Spleen (tissue), 7 donors: ENCODE measurements around the gene BTG4.

ENCODE experiments used
- CTCF ChIP-seq, 11 experiments: fragments of 200-600 bp in 7 of 11; fragments of 450-650 bp in 4 of 11; sonication (generic) in 4 of 11; IDR thresholded peaks in 8 of 11; conservative IDR thresholded peaks in 3 of 11; 1 replicate in 7 of 11; 2 replicates in 4 of 11; pipeline versions ENCODE4 v1.4.0 to v1.8.0; 2016 to 2021; ENCODE audit warnings: antibody characterized with exemption in 11 of 11, inconsistent platforms in 4 of 11, mild to moderate bottlenecking in 1 of 11
- POLR2A ChIP-seq, 3 donors: fragments of 450-650 bp; IDR thresholded peaks; one replicate each; pipeline ENCODE4 v1.5.1; 2017; ENCODE audit warnings: antibody characterized with exemption in 3 of 3, mild to moderate bottlenecking in 1 of 3
- donor health status: DM: no; HTN: no; CAD: no; lungs with moderate emphysema.
- donor health status: DM: no; HTN: no; CAD: no.
- donor health status: DM: no; HTN: no; CAD: no.

GRCh38 chr11:111448414-111448813 is 63.8 kb downstream of the BTG4 start:
- TF ChIP-seq POLR2A (IDR thresholded peaks at IDR 0.05) (no peak), CTCF (IDR thresholded peaks at IDR 0.05 in 8 of 11, conservative IDR thresholded peaks at IDR 0.05 in 3 of 11) (no peak)
